OCI-LY3 (cell line): ENCODE data around the gene METTL17.

ENCODE experiments used
- H2AFZ ChIP-seq: fragments of 200-600, 300-600 bp; shearing (Covaris generic); 2 replicates; pipeline ENCODE4 v1.6.0; 2014; ENCODE audit warnings: antibody characterized with exemption, low read depth, low read length
- H3K27ac ChIP-seq: fragments of 200-600, 300-600 bp; sonication (generic); 2 replicates; pipeline ENCODE4 v1.5.1; 2014; ENCODE audit warnings: mild to moderate bottlenecking, low read length, moderate library complexity, mixed read lengths
- H3K27me3 ChIP-seq: fragments of 200-600, 300-600 bp; sonication (generic); 2 replicates; pipeline ENCODE4 v1.6.1; 2014; ENCODE audit warnings: low read depth, low read length, mixed read lengths
- H3K36me3 ChIP-seq: fragments of 200-600, 300-600 bp; sonication (generic); replicated peaks from 2 replicates; pipeline ENCODE3; 2014; ENCODE audit warnings: low read depth, low read length, mixed read lengths
- H3K4me1 ChIP-seq: fragments of 300-600, 200-600 bp; sonication (generic); 2 replicates; pipeline ENCODE4 v1.6.1; 2014; ENCODE audit warnings: low read length, mixed read lengths
- H3K4me2 ChIP-seq: fragments of 200-600, 300-600 bp; sonication (generic); 2 replicates; pipeline ENCODE4 v1.6.1; 2014; ENCODE audit warnings: low read length, mixed read lengths
- H3K4me3 ChIP-seq: fragments of 300-600, 200-600 bp; sonication (generic); 2 replicates; pipeline ENCODE4 v1.5.1; 2014; ENCODE audit warnings: antibody characterized with exemption, mild to moderate bottlenecking, low read length, moderate library complexity
- H3K79me2 ChIP-seq: fragments of 300-600, 200-600 bp; shearing (Covaris generic); 2 replicates; pipeline ENCODE4 v1.6.1; 2014; ENCODE audit warnings: mild to moderate bottlenecking, low read length, mixed read lengths
- H3K9ac ChIP-seq: fragments of 300-600, 200-600 bp; shearing (Covaris generic); 2 replicates; pipeline ENCODE4 v1.6.0; 2014; ENCODE audit warnings: mild to moderate bottlenecking, low read length, moderate library complexity
- H3K9me3 ChIP-seq: fragments of 200-600, 300-600 bp; shearing (Covaris generic); 2 replicates; pipeline ENCODE4 v1.6.1; 2014; ENCODE audit warnings: low read length, mixed read lengths; ENCODE audit not compliant: insufficient read depth
- H4K20me1 ChIP-seq: fragments of 200-600, 300-600 bp; sonication (generic); 2 replicates; pipeline ENCODE4 v1.6.1; 2016; ENCODE audit warnings: low read length, mixed read lengths; ENCODE audit not compliant: insufficient read depth
- CTCF ChIP-seq: fragments of 200-600, 300-600 bp; sonication (generic); IDR thresholded peaks from 2 replicates; pipeline ENCODE4 v1.5.1; 2014; ENCODE audit warnings: antibody characterized with exemption, low read length, low read depth
- EZH2phosphoT487 ChIP-seq: fragments of 200-600 bp; shearing (Covaris generic); IDR thresholded peaks from 2 replicates; pipeline ENCODE4 v1.6.1; 2018; ENCODE audit warnings: antibody characterized with exemption, mixed run types, low read depth

Gene METTL17

GRCh38 chr14:21022686-21023085 is 32.9 kb downstream of the METTL17 start:
- Histone ChIP-seq H3K9me3 (no peaks in the 10 kb centered on the region), H3K4me2 (no peak overlapping the region), H3K36me3 (no peaks in the 10 kb centered on the region), H3K27ac (no peak overlapping the region), H3K4me1 (no peaks in the 10 kb centered on the region), H4K20me1 (no peaks in the 10 kb centered on the region), H3K79me2 (no peaks in the 10 kb centered on the region), H3K27me3 (peaks cover 29% of the 10 kb centered on the region), H2AFZ (no peak overlapping the region), H3K4me3 (no peak overlapping the region), H3K9ac (no peak overlapping the region)
- no peak for TF ChIP-seq CTCF

- H3K9ac ChIP-seq = no peak overlapping the region
- peaks cover 24% of the 10 kb centered on the region for H3K27me3 ChIP-seq
- no peaks in the 10 kb centered on the region for H4K20me1 ChIP-seq
- H2AFZ ChIP-seq = no peak overlapping the region
- no peaks in the 10 kb centered on the region for H3K4me1 ChIP-seq
- TF ChIP-seq EZH2phosphoT487 = no peak
- TF ChIP-seq CTCF = no peak
- H3K79me2 ChIP-seq = no peaks in the 10 kb centered on the region
- H3K27ac ChIP-seq = no peak overlapping the region
- no peaks in the 10 kb centered on the region for H3K36me3 ChIP-seq
- no peaks in the 10 kb centered on the region for H3K9me3 ChIP-seq
- H3K4me2 ChIP-seq = no peak overlapping the region
- H3K4me3 ChIP-seq = no peak overlapping the region
Measured at GRCh38 chr14:21023174-21023573, 33.4 kb downstream of the METTL17 start.

- Histone ChIP-seq H3K4me3 (no peak overlapping the region), H3K27ac (no peak overlapping the region), H2AFZ (no peak overlapping the region), H3K79me2 (no peaks in the 10 kb centered on the region), H4K20me1 (no peaks in the 10 kb centered on the region), H3K9ac (no peak overlapping the region), H3K4me1 (no peaks in the 10 kb centered on the region), H3K27me3 (peaks cover 23% of the 10 kb centered on the region), H3K36me3 (no peaks in the 10 kb centered on the region), H3K4me2 (no peak overlapping the region), H3K9me3 (no peaks in the 10 kb centered on the region)
- TF ChIP-seq CTCF = no peak
- no peak for TF ChIP-seq EZH2phosphoT487
Measured at GRCh38 chr14:21023817-21024584, 34.2 kb downstream of the METTL17 start.

GRCh38 chr14:21024585-21025370 is 35.0 kb downstream of the METTL17 start, which contains the start of gene NDRG2:
Gene NDRG2, minus strand, starts transcription at chr14:21025061. Its CDS starts 1,746 bp downstream, at chr14:21023315.
- no peaks in the 10 kb centered on the region for H3K36me3 ChIP-seq
- H3K4me2 ChIP-seq = no peak within 1 kb of the TSS
- TF ChIP-seq EZH2phosphoT487 = no peak
- TF ChIP-seq CTCF = no peak
- H2AFZ ChIP-seq = no peak within 1 kb of the TSS
- H3K9ac ChIP-seq = no peak within 1 kb of the TSS
- no peaks in the 10 kb centered on the region for H3K9me3 ChIP-seq
- no peak within 1 kb of the TSS for H3K4me3 ChIP-seq
- no peak within 1 kb of the TSS for H3K27ac ChIP-seq
- no peaks in the 10 kb centered on the region for H3K4me1 ChIP-seq
- H3K27me3 ChIP-seq = peaks cover 20% of the 10 kb centered on the region
- H3K79me2 ChIP-seq = no peaks in the 10 kb centered on the region
- H4K20me1 ChIP-seq = no peaks in the 10 kb centered on the region
